GM10248 (cell line): ENCODE measurements around the gene TBL1XR1.
A peak's percentile ranks its signal among the peaks of the same experiment; 100 is the strongest.

Experiments
- CTCF ChIA-PET: fragments of 300-600 bp; sonication (Branson Sonifier 250); formaldehyde crosslinking; extraction: SDS; loops from one replicate; lab custom pipeline; 2021; ENCODE audit warnings: antibody characterized with exemption; lab: Yijun Ruan, JAX
- POLR2A ChIA-PET: fragments of 350-650 bp; sonication (Branson Sonifier 250); formaldehyde crosslinking; extraction: SDS; loops from one replicate; lab custom pipeline; 2020; ENCODE audit warnings: antibody characterized with exemption; lab: Yijun Ruan, JAX
- DNase-seq: peaks from one replicate; pipeline ENCODE4 v3.0.0; 2012; ENCODE audit errors: extremely low spot score
- CTCF ChIP-seq: IDR thresholded peaks from 2 replicates; pipeline ENCODE4 v1.5.1; 2012; ENCODE audit warnings: mild to moderate bottlenecking, low read depth; ENCODE audit errors: extremely low read depth, missing control alignments, control extremely low read depth

TBL1XR1 gene

GRCh38 chr3:177058648-177059047, 138.6 kb downstream of the TBL1XR1 start:
- ChIA-PET CTCF (interaction anchor here (0.7 to 1.8 kb wide), 9 partner anchors 9 to 1327 kb away, joined by 3 to 5 read pairs (median 3); no protein-coding TSS in a partner anchor), POLR2A (interaction anchor here (0.6 kb wide), 1 partner anchor 267 kb away, joined by 7 read pairs; no protein-coding TSS in a partner anchor)
- no peak for TF ChIP-seq CTCF
- no peak for DNase-seq

DNA sequence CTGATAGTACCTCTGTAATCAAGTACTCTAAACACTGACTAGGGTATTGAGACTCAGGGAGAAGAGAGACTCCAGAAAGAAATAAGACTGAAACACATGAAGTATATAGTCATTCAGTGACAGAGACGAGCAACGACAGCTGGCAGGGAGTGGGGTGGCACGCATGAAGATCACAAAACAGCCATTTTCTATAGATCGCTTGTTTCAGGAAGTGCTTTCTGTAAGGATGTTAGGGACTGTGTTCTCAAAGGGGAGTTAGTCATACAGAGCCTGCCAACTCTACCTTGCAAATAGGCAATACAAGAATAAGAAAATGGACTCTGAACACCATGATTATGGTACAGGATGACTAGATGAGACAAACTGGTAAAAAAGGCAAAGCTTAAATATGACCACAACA, 139.5 kb downstream of the TBL1XR1 start:
- peak; percentile 37 for DNase-seq
- no peak for TF ChIP-seq CTCF
- ChIA-PET CTCF (interaction anchor here (0.9 to 1.8 kb wide), 11 partner anchors 9 to 1328 kb away, joined by 3 to 5 read pairs (median 3); no protein-coding TSS in a partner anchor), POLR2A (no interaction called here)

DNA sequence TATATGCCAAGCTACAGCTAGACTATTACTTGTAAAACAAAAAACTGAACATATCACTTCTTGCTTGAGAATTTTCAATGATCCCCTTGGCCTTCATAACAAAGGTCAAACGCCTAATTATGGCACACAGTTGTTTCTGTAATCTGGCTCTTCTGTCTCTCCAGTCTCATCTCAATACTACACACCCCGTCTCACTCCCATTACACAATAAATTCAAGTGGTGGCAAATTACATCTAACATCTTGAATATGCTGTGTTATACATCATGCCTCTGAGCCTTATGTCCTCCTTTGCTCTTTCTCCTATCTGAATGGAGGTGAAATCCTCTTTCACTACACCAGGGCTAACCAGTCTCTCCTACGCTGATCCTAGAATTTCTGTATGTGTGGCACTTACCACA, 140.4 kb downstream of the TBL1XR1 start:
- no peak for TF ChIP-seq CTCF
- DNase-seq = no peak
- CTCF ChIA-PET = interaction anchor here (1.3 to 1.4 kb wide), 2 partner anchors 90 to 321 kb away, joined by 3 read pairs; no protein-coding TSS in a partner anchor
- POLR2A ChIA-PET = no interaction called here

- DNase-seq = no peak
- ChIA-PET CTCF (interaction anchor here (1.2 kb wide), 1 partner anchor 10 kb away, joined by 3 read pairs; no protein-coding TSS in a partner anchor), POLR2A (no interaction called here)
- no peak for TF ChIP-seq CTCF
Observed at GRCh38 chr3:177055605-177056571, 141.4 kb downstream of the TBL1XR1 start.

DNA sequence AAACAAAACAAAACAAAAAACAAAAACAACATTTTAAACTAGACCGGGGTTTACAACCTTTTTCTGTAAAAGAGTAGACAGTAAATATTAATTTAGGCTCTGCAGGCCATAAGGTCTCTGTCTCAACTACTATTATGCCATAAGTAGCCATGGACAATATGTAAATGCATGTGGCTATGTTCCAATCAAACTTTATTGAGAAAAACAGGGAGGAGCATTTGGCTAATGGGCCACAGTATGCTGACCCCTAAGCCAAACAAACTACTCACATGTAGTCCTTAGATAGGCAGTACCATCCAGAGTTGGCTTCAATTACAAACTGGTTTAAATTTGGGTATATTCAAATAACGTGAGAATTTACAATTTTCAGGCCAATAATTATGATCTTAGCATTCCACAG, 144.2 kb downstream of the TBL1XR1 start:
- CTCF ChIA-PET = interaction anchor here (1.1 to 3.1 kb wide), 3 partner anchors 14 to 725 kb away, joined by 4 to 18 read pairs (median 5); no protein-coding TSS in a partner anchor
- TF ChIP-seq CTCF = no peak
- DNase-seq = no peak
- POLR2A ChIA-PET = no interaction called here

DNA sequence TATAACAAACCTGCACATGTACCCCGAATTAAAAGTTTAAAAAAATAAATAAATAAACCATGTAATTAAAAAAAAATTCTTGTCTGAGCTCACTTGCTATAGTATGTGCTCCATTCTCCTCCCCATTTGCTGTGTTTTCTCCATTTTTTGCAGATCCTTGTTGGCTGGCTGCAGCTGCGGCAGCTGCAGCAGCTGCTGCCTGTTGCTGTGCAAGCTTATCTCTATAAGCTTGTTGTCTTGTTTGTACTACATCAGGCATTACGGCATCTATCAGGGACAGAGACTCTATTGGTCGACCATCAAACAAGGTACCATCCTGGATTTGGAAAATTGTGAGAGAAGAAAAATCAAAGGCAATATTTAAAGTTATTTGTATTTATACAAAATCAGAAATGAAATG, 145.9 kb downstream of the TBL1XR1 start:
- TF ChIP-seq CTCF = no peak
- POLR2A ChIA-PET = no interaction called here
- no peak for DNase-seq
- CTCF ChIA-PET = interaction anchor here (0.6 to 3.1 kb wide), 21 partner anchors 9 to 727 kb away, joined by 3 to 18 read pairs (median 3); partner anchors contain the start of gene TBL1XR1
